ENCODE data around the gene CNDP1. TPM values are rescaled to one million over a fixed set of nuclear protein-coding genes. Genes with fewer than 3 reads are reported as not detected.

CNDP1 gene
- total RNA-seq, 1 donor from 2014 or later = 4.0 TPM

DNA sequence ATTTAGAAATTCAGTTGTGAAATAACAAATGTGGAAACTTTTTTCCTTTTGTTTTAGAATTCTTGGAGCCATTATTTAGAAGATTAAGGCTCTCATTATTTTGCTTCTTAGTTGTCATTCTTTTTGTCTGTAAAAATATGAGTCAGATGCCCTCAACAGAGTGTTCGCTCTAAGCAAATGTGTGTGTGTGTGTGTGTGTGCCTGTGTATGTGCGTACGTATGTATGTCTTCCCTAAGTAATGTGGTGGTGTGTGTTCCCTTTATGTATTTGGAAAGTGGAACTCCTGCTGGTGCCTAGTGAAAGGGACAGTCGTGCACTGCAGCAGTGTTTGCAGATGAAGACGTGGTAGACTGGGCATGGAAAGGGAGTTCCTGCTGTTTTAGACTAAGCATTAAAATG, 90.9 kb downstream of the CNDP1 start:
- no peak for DNase-seq (ENCODE audit: low spot score)

DNA sequence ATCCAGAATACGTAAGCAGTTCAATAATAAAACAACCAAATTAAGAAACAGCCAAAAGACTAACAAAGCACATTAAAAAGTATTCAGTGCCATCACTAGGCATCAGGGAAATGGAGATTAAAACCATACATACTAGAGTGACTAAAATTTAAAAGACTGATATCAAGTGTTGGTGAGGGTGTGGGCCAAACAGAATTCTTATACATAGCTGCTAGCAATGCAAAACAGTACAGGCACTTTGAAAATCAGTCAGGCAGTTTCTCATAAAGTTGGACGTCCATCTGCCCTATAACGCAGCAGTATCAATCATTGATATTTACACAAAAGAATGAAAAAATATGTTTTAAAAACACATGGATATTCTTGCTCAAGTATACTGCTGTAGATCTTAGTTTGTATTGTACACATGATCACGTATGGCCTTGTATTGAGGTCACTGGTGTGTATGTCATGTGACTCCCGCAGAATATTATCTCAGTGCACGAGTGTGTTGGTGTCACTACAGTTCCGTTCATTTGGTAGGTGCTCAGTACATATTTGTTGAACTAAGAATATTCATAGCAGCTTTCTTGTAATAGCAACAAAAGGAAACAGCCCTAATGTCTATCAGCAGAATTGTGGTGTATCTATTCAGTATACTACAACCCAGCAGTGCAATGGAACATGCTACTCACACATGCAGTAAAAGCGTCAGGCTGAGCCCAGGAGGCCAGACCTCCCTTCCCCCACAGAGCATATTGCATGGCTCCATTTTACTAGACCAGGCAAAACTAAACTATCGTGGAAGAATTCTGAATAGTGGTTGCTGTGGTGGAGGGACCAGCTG, 92.0 kb downstream of the CNDP1 start:
- DNase-seq (ENCODE audit: low spot score) = no peak

DNA sequence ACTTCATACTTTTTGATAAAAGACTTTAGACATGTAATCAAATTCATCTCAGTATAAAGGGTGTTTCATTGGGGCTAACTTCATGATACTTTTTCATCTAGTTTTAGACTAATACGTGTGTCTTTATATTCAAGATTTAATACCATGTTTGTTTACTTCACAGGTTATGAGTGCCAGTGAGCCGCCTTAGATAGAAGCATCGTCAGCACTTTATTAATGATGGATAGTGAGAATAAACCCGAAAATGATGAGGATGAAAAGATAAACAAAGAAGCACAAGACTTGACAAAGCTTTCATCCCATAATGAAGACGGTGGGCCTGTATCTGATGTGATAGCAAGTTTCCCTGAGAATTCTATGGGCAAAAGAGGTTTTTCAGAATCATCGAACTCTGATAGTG, 96.5 kb downstream of the CNDP1 start:
- DNase-seq (ENCODE audit: low spot score) = no peak

DNA sequence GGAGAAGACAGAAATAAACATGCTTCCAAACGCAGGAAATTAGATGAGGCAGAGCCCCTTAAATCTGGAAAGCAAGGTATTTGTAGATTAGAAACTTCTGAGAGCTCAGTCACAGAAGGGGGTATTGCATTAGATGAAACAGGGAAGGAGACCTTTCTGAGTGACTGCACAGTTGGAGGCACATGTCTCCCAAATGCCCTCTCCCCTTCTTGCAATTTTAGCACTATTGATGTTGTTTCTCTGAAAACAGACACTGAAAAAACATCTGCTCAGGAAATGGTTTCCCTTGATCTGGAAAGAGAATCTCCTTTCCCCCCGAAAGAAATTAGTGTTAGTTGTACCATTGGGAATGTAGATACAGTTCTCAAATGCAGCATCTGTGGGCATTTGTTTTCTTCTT, 96.9 kb downstream of the CNDP1 start:
- no peak for DNase-seq (ENCODE audit: low spot score)

DNA sequence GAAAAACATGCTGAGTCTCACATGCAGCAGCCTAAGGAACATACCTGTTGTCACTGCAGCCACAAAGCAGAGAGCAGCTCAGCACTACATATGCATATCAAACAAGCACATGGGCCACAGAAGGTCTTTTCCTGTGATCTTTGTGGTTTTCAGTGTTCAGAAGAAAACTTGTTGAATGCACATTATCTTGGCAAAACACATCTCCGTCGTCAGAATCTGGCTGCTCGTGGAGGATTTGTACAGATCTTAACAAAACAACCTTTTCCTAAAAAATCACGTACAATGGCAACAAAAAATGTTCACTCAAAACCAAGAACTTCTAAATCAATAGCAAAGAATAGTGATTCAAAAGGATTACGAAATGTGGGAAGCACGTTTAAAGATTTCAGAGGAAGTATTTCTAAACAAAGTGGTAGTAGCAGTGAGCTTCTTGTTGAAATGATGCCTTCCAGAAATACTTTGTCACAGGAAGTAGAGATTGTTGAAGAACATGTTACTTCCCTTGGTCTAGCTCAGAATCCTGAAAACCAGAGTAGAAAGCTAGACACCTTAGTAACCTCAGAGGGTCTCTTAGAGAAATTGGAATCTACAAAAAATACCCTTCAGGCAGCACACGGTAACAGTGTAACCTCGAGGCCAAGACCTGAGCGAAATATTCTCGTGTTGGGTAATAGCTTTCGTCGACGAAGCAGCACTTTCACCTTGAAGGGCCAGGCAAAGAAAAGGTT, 97.5 kb downstream of the CNDP1 start:
- no peak for DNase-seq (ENCODE audit: low spot score)

DNA sequence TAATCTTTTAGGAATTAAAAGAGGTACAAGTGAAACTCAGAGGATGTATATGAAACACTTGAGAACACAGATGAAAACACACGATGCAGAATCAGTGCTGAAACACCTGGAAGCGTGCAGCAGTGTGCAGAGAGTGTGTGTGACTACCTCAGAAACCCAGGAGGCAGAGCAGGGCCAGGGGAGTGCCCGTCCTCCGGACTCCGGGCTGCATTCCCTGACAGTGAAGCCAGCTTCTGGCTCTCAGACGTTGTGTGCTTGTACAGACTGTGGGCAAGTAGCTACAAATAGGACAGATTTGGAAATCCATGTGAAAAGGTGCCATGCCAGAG, 98.0 kb downstream of the CNDP1 start:
- no peak for DNase-seq (ENCODE audit: low spot score)

DNA sequence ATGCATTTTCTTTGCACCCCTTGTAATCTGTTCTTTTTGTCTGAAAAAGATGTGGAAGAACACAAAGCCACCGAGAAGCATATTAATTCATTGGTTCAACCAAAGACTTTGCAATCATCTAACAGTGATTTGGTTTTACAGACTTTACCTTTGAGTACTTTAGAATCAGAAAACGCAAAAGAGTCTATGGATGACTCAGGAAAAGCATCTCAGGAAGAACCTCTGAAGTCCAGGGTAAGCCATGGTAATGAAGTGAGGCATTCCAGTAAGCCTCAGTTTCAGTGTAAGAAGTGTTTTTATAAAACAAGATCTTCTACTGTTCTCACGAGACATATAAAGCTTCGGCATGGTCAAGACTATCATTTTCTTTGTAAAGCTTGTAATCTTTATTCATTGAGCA, 98.6 kb downstream of the CNDP1 start:
- DNase-seq (ENCODE audit: low spot score) = no peak

DNA sequence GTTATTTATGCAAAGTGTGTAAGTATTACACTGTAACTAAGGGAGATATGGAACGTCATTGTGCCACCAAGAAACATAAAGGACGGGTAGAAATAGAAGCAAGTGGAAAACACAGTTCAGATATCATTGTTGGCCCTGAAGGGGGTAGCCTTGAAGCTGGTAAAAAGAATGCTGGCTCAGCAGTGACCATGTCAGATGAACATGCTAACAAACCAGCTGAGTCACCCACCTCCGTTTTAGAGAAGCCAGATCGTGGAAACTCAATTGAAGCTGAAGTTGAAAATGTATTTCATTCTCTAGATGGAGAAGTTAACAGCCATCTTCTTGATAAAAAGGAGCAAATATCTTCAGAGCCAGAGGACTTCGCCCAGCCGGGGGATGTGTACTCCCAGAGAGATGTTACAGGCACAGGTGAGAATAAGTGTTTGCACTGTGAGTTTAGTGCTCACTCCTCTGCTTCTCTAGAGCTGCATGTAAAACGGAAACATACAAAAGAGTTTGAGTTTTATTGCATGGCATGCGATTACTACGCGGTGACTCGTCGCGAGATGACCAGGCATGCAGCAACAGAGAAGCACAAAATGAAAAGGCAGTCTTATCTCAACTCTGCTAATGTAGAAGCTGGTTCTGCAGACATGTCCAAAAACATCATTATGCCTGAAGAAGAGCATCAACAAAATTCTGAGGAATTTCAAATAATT, 99.5 kb downstream of the CNDP1 start:
- DNase-seq (ENCODE audit: low spot score) = no peak

DNA sequence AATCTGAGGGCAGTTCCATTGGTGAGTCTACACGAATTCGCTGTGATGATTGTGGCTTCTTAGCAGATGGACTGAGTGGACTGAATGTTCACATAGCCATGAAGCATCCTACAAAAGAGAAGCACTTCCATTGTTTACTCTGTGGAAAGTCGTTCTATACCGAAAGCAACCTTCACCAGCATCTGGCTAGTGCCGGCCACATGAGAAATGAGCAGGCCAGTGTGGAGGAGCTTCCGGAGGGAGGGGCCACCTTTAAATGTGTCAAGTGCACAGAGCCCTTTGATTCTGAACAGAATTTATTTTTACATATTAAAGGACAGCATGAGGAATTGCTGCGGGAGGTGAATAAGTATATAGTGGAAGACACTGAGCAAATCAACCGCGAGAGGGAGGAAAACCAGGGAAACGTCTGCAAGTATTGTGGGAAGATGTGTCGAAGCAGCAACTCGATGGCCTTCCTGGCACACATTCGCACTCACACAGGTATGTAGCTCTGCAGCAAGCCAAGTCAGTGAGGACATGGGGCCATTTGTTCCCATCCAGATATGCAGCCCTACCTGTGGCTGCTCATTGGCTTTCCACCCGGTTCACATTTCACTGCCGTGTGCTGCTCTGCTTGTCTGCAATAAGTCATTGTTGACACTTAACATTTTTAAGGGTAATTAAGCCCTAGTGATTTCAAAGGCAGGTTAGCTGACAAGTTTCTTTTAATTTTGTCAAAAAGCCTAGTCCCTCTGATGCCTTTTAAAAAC, 101.1 kb downstream of the CNDP1 start:
- DNase-seq (ENCODE audit: low spot score) = no peak

Other genes starting within 250 kb of the CNDP1 start
- gene CYB5A, start 242.5 kb upstream of the CNDP1 start, total RNA-seq = 566 TPM
- gene C18orf63, start 218.7 kb upstream of the CNDP1 start, total RNA-seq = not detected
- gene DIPK1C, start 77.2 kb upstream of the CNDP1 start, total RNA-seq = 0.14 TPM
- 389 TPM for gene CNDP2, start 38.1 kb upstream of the CNDP1 start, total RNA-seq
- gene ZNF407, start 63.4 kb downstream of the CNDP1 start, total RNA-seq = 15.0 TPM

Data from mucosa of gallbladder (tissue), 1 donor.